Measurements from ENCODE around the gene TOLLIP. TPM values are rescaled to one million over a fixed set of nuclear protein-coding genes. Genes with fewer than 3 reads are reported as not detected.

TOLLIP gene
- total and polyA plus RNA-seq, 4 donors = 20.0 to 52.1 (median 34.9) TPM

DNA sequence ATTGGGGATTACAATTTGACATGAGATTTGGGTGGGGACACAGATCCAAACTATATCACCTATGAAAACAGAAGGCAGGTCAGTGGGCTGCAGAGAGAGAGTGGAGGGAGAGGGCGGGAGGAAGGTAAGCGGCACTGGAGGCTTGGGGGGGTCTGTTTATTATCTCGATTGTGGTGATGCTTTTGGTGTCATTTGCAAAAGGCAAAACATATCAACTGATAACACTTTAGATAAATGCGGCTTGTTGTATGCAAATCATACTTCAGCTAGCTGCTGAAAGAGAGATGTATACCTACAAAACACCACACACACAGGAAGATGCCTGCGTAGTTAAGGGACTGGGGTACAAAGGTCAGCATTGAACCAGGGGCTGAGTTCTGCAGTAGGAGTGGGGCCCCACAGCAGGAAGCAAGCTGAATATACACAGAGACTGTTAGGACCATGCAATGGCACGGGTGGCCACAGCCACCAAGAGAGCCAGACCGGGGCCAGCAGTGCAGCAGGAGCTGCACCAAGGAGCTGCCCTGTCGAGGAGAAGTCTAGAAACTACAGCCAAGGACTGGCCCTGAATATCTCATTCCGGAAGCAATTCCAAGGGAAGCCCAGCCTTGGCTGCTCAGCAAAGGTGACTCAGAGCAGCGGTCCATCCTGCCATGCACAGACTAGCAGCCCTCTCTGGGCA lies 23.8 kb upstream of the TOLLIP start:
- ATAC-seq (ENCODE audit: low FRiP score) = no peak
- H3K4me1 ChIP-seq (ENCODE audit: control insufficient read depth in 1 of 2, insufficient read depth in 2 of 2, low read length in 2 of 2) = no peaks in the 10 kb centered on the region
- H3K27me3 ChIP-seq (ENCODE audit: control insufficient read depth in 1 of 2, insufficient read depth in 2 of 2, low read length in 1 of 2) = no peaks in the 10 kb centered on the region
- no peak overlapping the region for H3K27ac ChIP-seq (ENCODE audit: low read depth in 1 of 2, low read length in 2 of 2)
- no peak for DNase-seq
- H3K9me3 ChIP-seq (ENCODE audit: control insufficient read depth, low read length) = no peaks in the 10 kb centered on the region
- 85% methylated on average over 10 of the region's 10 CpGs for WGBS, 2 donors
- intact Hi-C loops (cut with DNase I) = loop anchor here in 1 of 2 donors (10.0 kb wide), 1 partner anchor 182 kb away; no protein-coding TSS in a partner anchor
- H3K4me3 ChIP-seq (ENCODE audit: low read length in 2 of 2) = no peak overlapping the region
- H3K36me3 ChIP-seq (ENCODE audit: control insufficient read depth in 1 of 2, insufficient read depth in 2 of 2, low read length in 1 of 2) = no peaks in the 10 kb centered on the region

- no peaks in the 10 kb centered on the region for H3K9me3 ChIP-seq (ENCODE audit: control insufficient read depth, low read length)
- intact Hi-C loops (cut with DNase I) = loop anchor here in 1 of 2 donors (10.0 kb wide), 1 partner anchor 184 kb away; no protein-coding TSS in a partner anchor
- H3K27me3 ChIP-seq (ENCODE audit: control insufficient read depth in 1 of 2, insufficient read depth in 2 of 2, low read length in 1 of 2) = no peaks in the 10 kb centered on the region
- no peak overlapping the region for H3K4me3 ChIP-seq (ENCODE audit: low read length in 2 of 2)
- no peak for DNase-seq
- no peak for ATAC-seq (ENCODE audit: low FRiP score)
- no peaks in the 10 kb centered on the region for H3K4me1 ChIP-seq (ENCODE audit: control insufficient read depth in 1 of 2, insufficient read depth in 2 of 2, low read length in 2 of 2)
- WGBS, 2 donors = 91 to 93% methylated on average over 6 of the region's 6 CpGs
- H3K36me3 ChIP-seq (ENCODE audit: control insufficient read depth in 1 of 2, insufficient read depth in 2 of 2, low read length in 1 of 2) = no peaks in the 10 kb centered on the region
- no peak overlapping the region for H3K27ac ChIP-seq (ENCODE audit: low read depth in 1 of 2, low read length in 2 of 2)
These were observed 21.0 kb upstream of the TOLLIP start for GRCh38 chr11:1330473-1330872.

DNA sequence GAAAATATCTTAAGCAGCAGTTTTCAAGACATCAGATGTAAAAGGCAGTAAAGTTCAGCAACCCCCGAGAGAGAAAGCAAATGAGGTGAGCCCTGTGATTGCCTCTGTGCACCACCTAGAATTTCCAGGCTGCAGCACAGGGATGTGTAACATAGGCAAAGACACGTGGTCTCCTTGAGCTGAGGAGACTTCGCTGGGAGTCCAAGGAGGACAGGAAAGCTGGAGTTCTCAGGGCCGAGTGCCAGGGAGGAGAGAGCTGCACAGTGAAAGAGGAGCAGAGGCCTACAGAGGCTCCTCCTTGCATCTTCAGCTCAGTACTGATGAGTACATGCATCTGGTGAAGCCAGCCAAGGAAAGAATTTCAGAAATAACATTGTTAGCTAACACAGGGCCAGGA lies 17.6 kb upstream of the TOLLIP start:
- DNase-seq = no peak
- intact Hi-C loops (cut with DNase I) = no loop called here
- no peak overlapping the region for H3K27ac ChIP-seq (ENCODE audit: low read depth in 1 of 2, low read length in 2 of 2)

DNA sequence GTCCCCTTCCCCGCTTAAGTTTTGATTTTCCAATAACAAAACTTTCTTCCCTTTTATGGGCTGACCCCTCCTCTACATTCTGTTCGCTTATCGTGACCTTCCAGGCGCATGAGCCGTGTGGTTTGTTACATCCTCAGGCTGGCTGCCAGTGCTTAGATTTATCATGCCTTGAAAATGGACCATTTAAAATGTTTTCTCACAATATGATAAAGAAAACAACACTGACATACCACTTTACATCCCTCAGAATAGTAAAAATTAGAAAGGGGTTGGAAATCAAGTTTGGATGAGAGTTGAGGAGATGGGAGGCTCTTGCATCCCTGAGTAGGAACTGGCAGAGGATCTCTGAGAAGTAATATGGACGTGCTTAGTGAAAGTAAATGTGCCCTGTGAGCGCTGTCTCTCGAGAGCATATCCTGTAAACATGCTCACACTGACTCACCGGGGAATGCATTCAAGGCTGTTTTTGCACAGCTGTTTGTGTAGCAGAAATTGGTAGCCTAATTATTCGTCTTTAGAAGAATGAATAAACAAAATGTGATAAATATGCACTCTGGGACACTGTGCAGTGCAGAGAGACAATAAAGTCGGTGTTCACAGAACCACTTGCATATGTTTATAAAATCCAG lies 17.1 kb upstream of the TOLLIP start:
- intact Hi-C loops (cut with DNase I) = no loop called here
- H3K4me1 ChIP-seq (ENCODE audit: control insufficient read depth in 1 of 2, insufficient read depth in 2 of 2, low read length in 2 of 2) = no peaks in the 10 kb centered on the region
- DNase-seq (no peak), ATAC-seq (ENCODE audit: low FRiP score) (no peak)
- 64 to 80% methylated on average over 11 of the region's 11 CpGs for WGBS, 2 donors
- H3K36me3 ChIP-seq (ENCODE audit: control insufficient read depth in 1 of 2, insufficient read depth in 2 of 2, low read length in 1 of 2) = no peaks in the 10 kb centered on the region
- no peaks in the 10 kb centered on the region for H3K9me3 ChIP-seq (ENCODE audit: control insufficient read depth, low read length)
- H3K27me3 ChIP-seq (ENCODE audit: control insufficient read depth in 1 of 2, insufficient read depth in 2 of 2, low read length in 1 of 2) = no peaks in the 10 kb centered on the region
- no peak overlapping the region for H3K27ac ChIP-seq (ENCODE audit: low read depth in 1 of 2, low read length in 2 of 2)
- H3K4me3 ChIP-seq (ENCODE audit: low read length in 2 of 2) = no peak overlapping the region

More for the DNA sequence above, 17.6 kb upstream of the TOLLIP start:
- Histone ChIP-seq H3K27me3 (ENCODE audit: control insufficient read depth in 1 of 2, insufficient read depth in 2 of 2, low read length in 1 of 2) (no peaks in the 10 kb centered on the region), H3K36me3 (ENCODE audit: control insufficient read depth in 1 of 2, insufficient read depth in 2 of 2, low read length in 1 of 2) (no peaks in the 10 kb centered on the region), H3K4me1 (ENCODE audit: control insufficient read depth in 1 of 2, insufficient read depth in 2 of 2, low read length in 2 of 2) (no peaks in the 10 kb centered on the region), H3K4me3 (ENCODE audit: low read length in 2 of 2) (no peak overlapping the region), H3K9me3 (ENCODE audit: control insufficient read depth, low read length) (no peaks in the 10 kb centered on the region)
- no peak for ATAC-seq (ENCODE audit: low FRiP score)
- WGBS, 2 donors = 75 to 81% methylated on average over 4 of the region's 4 CpGs

DNA sequence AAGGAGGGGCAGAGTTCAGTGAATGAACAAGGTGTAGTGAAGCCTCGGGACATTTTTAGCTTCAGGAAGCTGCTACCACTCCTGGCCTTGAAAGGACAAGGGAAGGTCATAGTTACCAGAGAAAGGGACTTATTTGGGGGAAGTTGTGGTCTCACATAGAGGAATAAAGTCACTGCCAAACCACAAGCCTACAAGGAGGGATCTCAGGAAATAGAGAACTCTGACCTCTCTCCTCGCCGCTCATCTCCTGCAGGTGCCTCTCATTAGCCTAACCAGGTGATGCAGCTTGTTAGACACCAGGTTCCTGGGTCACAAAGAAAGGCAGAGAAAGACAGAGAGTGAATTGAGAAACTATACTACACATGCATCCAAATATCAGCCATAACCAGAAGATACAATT lies 14.3 kb upstream of the TOLLIP start:
- 77 to 85% methylated on average over 3 of the region's 3 CpGs for WGBS, 2 donors
- ATAC-seq (ENCODE audit: low FRiP score) (no peak), DNase-seq (no peak)
- no peaks in the 10 kb centered on the region for H3K4me1 ChIP-seq (ENCODE audit: control insufficient read depth in 1 of 2, insufficient read depth in 2 of 2, low read length in 2 of 2)
- intact Hi-C loops (cut with DNase I) = no loop called here
- no peaks in the 10 kb centered on the region for H3K36me3 ChIP-seq (ENCODE audit: control insufficient read depth in 1 of 2, insufficient read depth in 2 of 2, low read length in 1 of 2)
- H3K4me3 ChIP-seq (ENCODE audit: low read length in 2 of 2) = no peak overlapping the region
- H3K27ac ChIP-seq (ENCODE audit: low read depth in 1 of 2, low read length in 2 of 2) = no peak overlapping the region
- no peaks in the 10 kb centered on the region for H3K27me3 ChIP-seq (ENCODE audit: control insufficient read depth in 1 of 2, insufficient read depth in 2 of 2, low read length in 1 of 2)
- H3K9me3 ChIP-seq (ENCODE audit: control insufficient read depth, low read length) = no peaks in the 10 kb centered on the region

DNA sequence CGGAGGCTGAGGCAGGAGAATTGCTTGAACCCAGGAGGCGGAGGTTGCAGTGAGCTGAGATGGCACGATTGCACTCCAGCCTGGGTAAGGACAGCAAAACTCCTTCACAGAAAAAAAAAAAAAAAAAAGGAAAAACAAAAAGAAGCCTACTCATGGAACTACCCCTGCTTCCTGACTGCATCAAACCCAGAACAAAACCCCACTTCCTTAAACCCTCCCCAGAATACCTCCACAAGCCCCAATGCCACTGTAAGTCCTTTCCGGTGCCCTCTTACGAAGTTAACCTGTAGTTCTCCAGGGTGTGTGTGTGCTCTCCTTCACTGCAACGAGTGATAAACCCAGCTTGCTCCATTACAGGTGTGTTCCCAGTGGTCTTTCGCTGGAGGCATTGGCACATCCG lies 8.6 kb upstream of the TOLLIP start:
- Histone ChIP-seq H3K27me3 (ENCODE audit: control insufficient read depth in 1 of 2, insufficient read depth in 2 of 2, low read length in 1 of 2) (no peaks in the 10 kb centered on the region), H3K4me3 (ENCODE audit: low read length in 2 of 2) (no peak overlapping the region), H3K27ac (ENCODE audit: low read depth in 1 of 2, low read length in 2 of 2) (no peak overlapping the region), H3K36me3 (ENCODE audit: control insufficient read depth in 1 of 2, insufficient read depth in 2 of 2, low read length in 1 of 2) (no peaks in the 10 kb centered on the region), H3K4me1 (ENCODE audit: control insufficient read depth in 1 of 2, insufficient read depth in 2 of 2, low read length in 2 of 2) (no peaks in the 10 kb centered on the region), H3K9me3 (ENCODE audit: control insufficient read depth, low read length) (no peaks in the 10 kb centered on the region)
- DNase-seq (no peak), ATAC-seq (ENCODE audit: low FRiP score) (no peak)
- intact Hi-C loops (cut with DNase I) = no loop called here
- WGBS, 2 donors = 84 to 93% methylated on average over 8 of the region's 8 CpGs

DNA sequence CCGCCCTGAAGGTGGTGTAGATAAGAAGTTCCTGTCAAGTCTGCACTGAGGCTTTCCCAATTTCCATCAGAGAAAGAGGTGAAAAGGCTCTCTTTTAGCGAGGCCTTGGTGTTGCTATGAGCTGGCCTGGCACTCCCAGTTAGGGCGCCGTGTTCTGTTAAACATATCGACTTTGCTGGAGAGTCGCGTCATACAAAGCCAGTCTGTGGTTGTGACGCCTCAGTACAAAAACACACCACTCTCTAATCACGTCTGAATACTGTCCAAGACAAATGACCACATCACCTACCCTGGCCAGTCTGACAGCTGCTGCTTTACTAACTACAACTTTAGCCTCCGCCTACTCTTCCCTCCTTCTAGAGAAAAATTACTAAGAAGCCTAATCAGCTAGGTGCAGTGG lies 8.0 kb upstream of the TOLLIP start:
- Histone ChIP-seq H3K4me1 (ENCODE audit: control insufficient read depth in 1 of 2, insufficient read depth in 2 of 2, low read length in 2 of 2) (no peaks in the 10 kb centered on the region), H3K27me3 (ENCODE audit: control insufficient read depth in 1 of 2, insufficient read depth in 2 of 2, low read length in 1 of 2) (no peaks in the 10 kb centered on the region), H3K9me3 (ENCODE audit: control insufficient read depth, low read length) (no peaks in the 10 kb centered on the region), H3K4me3 (ENCODE audit: low read length in 2 of 2) (no peak overlapping the region), H3K36me3 (ENCODE audit: control insufficient read depth in 1 of 2, insufficient read depth in 2 of 2, low read length in 1 of 2) (no peaks in the 10 kb centered on the region), H3K27ac (ENCODE audit: low read depth in 1 of 2, low read length in 2 of 2) (no peak overlapping the region)
- ATAC-seq (ENCODE audit: low FRiP score) (no peak), DNase-seq (peak in 1 of 2 donors; percentile 2)
- WGBS, 2 donors = 83 to 84% methylated on average over 10 of the region's 10 CpGs
- intact Hi-C loops (cut with DNase I) = no loop called here

DNA sequence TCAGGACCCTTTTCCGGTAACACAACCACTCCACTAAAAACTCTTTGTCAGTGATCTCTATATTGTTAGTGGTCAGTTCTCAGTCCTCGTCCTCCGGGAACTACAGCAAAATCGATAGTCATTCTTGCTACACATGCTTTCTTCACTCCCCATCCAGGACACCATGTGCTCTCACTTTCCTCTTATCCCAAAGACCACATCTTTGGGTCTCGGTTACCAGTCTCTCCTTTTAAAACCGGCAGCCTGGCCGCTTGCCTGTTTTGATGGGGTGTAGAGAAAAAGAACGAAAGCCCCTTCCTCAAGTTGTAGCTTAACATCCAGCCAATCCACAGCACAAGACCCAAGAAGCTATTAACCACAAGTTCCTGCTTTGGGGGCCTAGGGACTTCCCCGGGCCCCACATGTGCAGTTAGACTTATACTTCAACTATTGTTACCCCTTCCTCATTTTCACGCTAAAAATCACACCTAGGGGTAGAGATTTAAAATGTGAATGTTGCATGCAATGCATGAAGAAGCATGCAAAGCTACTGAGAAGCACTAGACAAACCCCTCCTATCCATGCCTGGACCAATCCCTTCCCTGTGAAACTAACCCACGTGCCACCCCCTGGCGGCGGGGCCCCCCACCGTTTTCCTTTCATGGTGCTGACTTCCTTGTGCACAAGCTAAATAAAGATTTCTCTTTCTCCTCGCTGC lies 1.5 kb upstream of the TOLLIP start:
- intact Hi-C loops (cut with DNase I) = no loop called here
- Histone ChIP-seq H3K9me3 (ENCODE audit: control insufficient read depth, low read length) (no peaks in the 10 kb centered on the region), H3K36me3 (ENCODE audit: control insufficient read depth in 1 of 2, insufficient read depth in 2 of 2, low read length in 1 of 2) (no peaks in the 10 kb centered on the region), H3K27me3 (ENCODE audit: control insufficient read depth in 1 of 2, insufficient read depth in 2 of 2, low read length in 1 of 2) (no peaks in the 10 kb centered on the region), H3K4me1 (ENCODE audit: control insufficient read depth in 1 of 2, insufficient read depth in 2 of 2, low read length in 2 of 2) (no peaks in the 10 kb centered on the region), H3K27ac (ENCODE audit: low read depth in 1 of 2, low read length in 2 of 2) (no peak overlapping the region), H3K4me3 (ENCODE audit: low read length in 2 of 2) (peak overlapping the region in 1 of 2 donors; percentile 55)
- no peak for DNase-seq
- ATAC-seq (ENCODE audit: low FRiP score) = no peak
- 84 to 87% methylated on average over 15 of the region's 15 CpGs for WGBS, 2 donors
